Stomach (tissue), 4 donors: ENCODE results near the gene DCTN4.

ENCODE experiments used
- CTCF ChIP-seq, 7 experiments: fragments of 450-650 bp in 4 of 7; fragments of 200-600 bp in 3 of 7; sonication (generic) in 3 of 7; IDR thresholded peaks; one replicate each; pipeline ENCODE4 v1.5.1; 2016 to 2019; ENCODE audit warnings: antibody characterized with exemption in 7 of 7, control low read depth in 2 of 7, mild to moderate bottlenecking in 1 of 7
- EP300 ChIP-seq: sonication (generic); formaldehyde crosslinking; IDR thresholded peaks from one replicate; pipeline ENCODE4 v1.6.1; 2017; ENCODE audit warnings: antibody characterized with exemption
- POLR2A ChIP-seq, 4 donors: fragments of 450-650 bp; IDR thresholded peaks; one replicate each; pipeline ENCODE4 v1.6.1; 2016; ENCODE audit warnings: antibody characterized with exemption in 4 of 4, control low read depth in 2 of 4, mild to moderate bottlenecking in 1 of 4, moderate library complexity in 1 of 4
- POLR2AphosphoS5 ChIP-seq, 3 donors: sonication (generic); formaldehyde crosslinking; IDR thresholded peaks; one replicate each; pipeline ENCODE4 v1.6.1; 2016; ENCODE audit warnings: antibody characterized with exemption in 3 of 3

GRCh38 chr5:150778517-150779396, 19.9 kb upstream of the DCTN4 start, which contains the start of gene SMIM3:
- TF ChIP-seq CTCF (IDR thresholded peaks at IDR 0.05), result peak in 3 of 7 experiments; percentile 7 to 33 (median 19)
- peak in 1 of 4 donors; percentile 52 for TF ChIP-seq POLR2A (IDR thresholded peaks at IDR 0.05)
- TF ChIP-seq POLR2AphosphoS5 (IDR thresholded peaks at IDR 0.05), result peak; percentile 9 to 83 (median 77)
- no peak for TF ChIP-seq EP300
